ENCODE data around the gene EML1. TPM values are rescaled to one million over a fixed set of nuclear protein-coding genes. Genes with fewer than 3 reads are reported as not detected.
"Not testable (repeated sequence)": the region's sequence is repeated elsewhere in the genome, so short reads cannot be mapped to it uniquely, and the experiment has no call there.

The EML1 gene
- total RNA-seq, 2 donors from 2014 or later, result 2.4 to 2.6 TPM

GRCh38 chr14:99946652-99947489 lies 153.7 kb downstream of the EML1 start:
- DNase-seq (peak; percentile 57 to 73), ATAC-seq (replicated peaks in 1 of 2) (peak; percentile 84 to 85)
- H3K4me3 Mint-ChIP-seq, result peak overlapping the region; percentile 75 to 79
- no peaks in the 10 kb centered on the region for H3K9me3 Mint-ChIP-seq
- no peak overlapping the region for H3K27ac Mint-ChIP-seq
- H3K27me3 Mint-ChIP-seq (ENCODE audit: low read depth), result peaks cover 11% of the 10 kb centered on the region
- H3K4me1 Mint-ChIP-seq (ENCODE audit: low read depth), result peaks cover 12% of the 10 kb centered on the region
- no peaks in the 10 kb centered on the region for H3K36me3 Mint-ChIP-seq (ENCODE audit: insufficient read depth in 2 of 2)

- peaks cover 11% of the 10 kb centered on the region for H3K27me3 Mint-ChIP-seq (ENCODE audit: low read depth)
- peaks cover under 1% of the 10 kb centered on the region in 2 donors for H3K9me3 Mint-ChIP-seq
- H3K4me1 Mint-ChIP-seq (ENCODE audit: low read depth), result peaks cover 12% of the 10 kb centered on the region
- no peak for DNase-seq
- H3K4me3 Mint-ChIP-seq, result no peak overlapping the region
- no peak for ATAC-seq (replicated peaks in 1 of 2)
- H3K27ac Mint-ChIP-seq, result no peak overlapping the region
- peaks cover 0 to under 1% of the 10 kb centered on the region in 2 donors for H3K36me3 Mint-ChIP-seq (ENCODE audit: insufficient read depth in 2 of 2)
These were observed 154.5 kb downstream of the EML1 start for GRCh38 chr14:99947695-99948094.

- H3K27me3 Mint-ChIP-seq (ENCODE audit: low read depth); H3K9me3 Mint-ChIP-seq; H3K36me3 Mint-ChIP-seq (ENCODE audit: insufficient read depth in 2 of 2); DNase-seq; H3K27ac Mint-ChIP-seq; H3K4me3 Mint-ChIP-seq: not testable (repeated sequence)
- H3K4me1 Mint-ChIP-seq (ENCODE audit: low read depth), result peaks cover 12% of the 10 kb centered on the region
- peak in 1 of 2 donors; percentile 20 for ATAC-seq (replicated peaks in 1 of 2)
These were observed 156.0 kb downstream of the EML1 start for GRCh38 chr14:99949011-99949732.

DNA sequence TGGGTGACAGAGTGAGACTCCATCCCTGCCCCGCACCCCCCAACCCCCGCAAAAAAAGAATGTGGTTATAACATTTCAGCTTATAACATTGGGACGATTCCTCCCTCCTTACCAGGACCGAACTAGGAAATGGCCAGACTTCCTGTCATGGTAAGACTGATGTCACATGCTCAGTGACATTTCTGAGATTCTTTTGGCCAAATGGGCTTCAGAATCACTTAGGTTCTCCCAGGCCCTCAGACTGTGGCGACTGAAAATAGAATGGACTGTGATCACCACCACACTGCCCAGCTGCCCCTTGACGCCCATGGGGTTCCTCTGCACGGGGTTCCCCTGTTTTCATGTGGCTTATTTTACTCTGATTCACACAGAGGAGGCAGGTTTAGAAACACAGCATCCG lies 157.0 kb downstream of the EML1 start:
- Mint-ChIP-seq H3K27me3 (ENCODE audit: low read depth) (no peaks in the 10 kb centered on the region), H3K9me3 (peaks cover 4 to 5% of the 10 kb centered on the region in 2 donors), H3K36me3 (ENCODE audit: insufficient read depth in 2 of 2) (peaks cover 3 to 5% of the 10 kb centered on the region in 2 donors), H3K27ac (no peak overlapping the region), H3K4me1 (ENCODE audit: low read depth) (peaks cover 12% of the 10 kb centered on the region), H3K4me3 (no peak overlapping the region)
- ATAC-seq (replicated peaks in 1 of 2), result no peak
- DNase-seq, result no peak

DNA sequence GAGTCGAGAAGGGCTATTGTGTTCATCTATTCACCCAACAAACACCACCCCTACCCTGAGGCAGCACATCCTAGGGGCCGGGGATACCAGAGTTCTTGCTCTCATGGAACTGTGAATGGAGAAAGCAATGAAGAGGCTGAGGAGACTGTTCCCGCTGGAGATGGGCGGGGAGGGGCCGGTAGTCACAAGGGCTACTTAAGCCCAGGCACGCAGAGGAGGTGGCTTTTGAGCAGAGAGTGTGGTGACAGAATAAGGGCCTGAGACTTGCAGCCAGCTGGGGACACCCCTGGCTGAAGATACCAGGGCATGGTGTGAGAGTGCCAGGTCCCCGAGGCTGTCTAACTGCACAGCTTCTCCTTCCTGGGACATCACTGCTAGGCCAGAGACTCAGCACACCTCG lies 157.9 kb downstream of the EML1 start:
- DNase-seq (no peak), ATAC-seq (replicated peaks in 1 of 2) (no peak)
- Mint-ChIP-seq H3K27ac (no peak overlapping the region), H3K27me3 (ENCODE audit: low read depth) (no peaks in the 10 kb centered on the region), H3K4me3 (no peak overlapping the region), H3K4me1 (ENCODE audit: low read depth) (peaks cover 11% of the 10 kb centered on the region), H3K9me3 (peaks cover 4 to 5% of the 10 kb centered on the region in 2 donors), H3K36me3 (ENCODE audit: insufficient read depth in 2 of 2) (peaks cover 3 to 5% of the 10 kb centered on the region in 2 donors)

- Mint-ChIP-seq H3K36me3 (ENCODE audit: insufficient read depth in 2 of 2) (peaks cover 3 to 5% of the 10 kb centered on the region in 2 donors), H3K27ac (no peak overlapping the region), H3K9me3 (peaks cover 4 to 5% of the 10 kb centered on the region in 2 donors), H3K4me3 (no peak overlapping the region), H3K4me1 (ENCODE audit: low read depth) (peaks cover 2% of the 10 kb centered on the region), H3K27me3 (ENCODE audit: low read depth) (no peaks in the 10 kb centered on the region)
- DNase-seq (no peak), ATAC-seq (replicated peaks in 1 of 2) (no peak)
These were observed 158.8 kb downstream of the EML1 start for GRCh38 chr14:99952039-99952438.

DNA sequence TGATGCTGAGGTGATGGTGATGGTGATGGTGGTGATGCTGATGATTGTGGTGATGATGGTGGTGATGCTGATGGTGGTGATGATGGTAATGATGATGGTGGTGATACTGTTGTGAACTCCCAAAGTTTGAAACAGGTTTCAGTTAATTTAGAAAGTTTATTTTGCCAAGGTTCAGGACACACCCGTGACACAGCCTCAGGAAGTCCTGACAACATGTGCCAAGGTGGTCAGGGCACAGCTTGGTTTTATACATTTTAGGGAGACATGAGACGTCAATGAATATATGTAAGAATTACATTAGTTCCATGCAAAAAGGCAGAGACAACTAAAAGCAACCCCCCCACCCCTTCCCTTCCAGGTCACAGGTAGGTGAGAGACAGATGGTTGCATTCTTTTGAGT lies 159.2 kb downstream of the EML1 start:
- peak overlapping the region; percentile 94 for H3K27ac Mint-ChIP-seq
- H3K9me3 Mint-ChIP-seq, result peaks cover 4 to 5% of the 10 kb centered on the region in 2 donors
- H3K4me1 Mint-ChIP-seq (ENCODE audit: low read depth), result no peaks in the 10 kb centered on the region
- no peak overlapping the region for H3K4me3 Mint-ChIP-seq
- no peak for ATAC-seq (replicated peaks in 1 of 2)
- peaks cover 3 to 5% of the 10 kb centered on the region in 2 donors for H3K36me3 Mint-ChIP-seq (ENCODE audit: insufficient read depth in 2 of 2)
- DNase-seq, result no peak
- H3K27me3 Mint-ChIP-seq (ENCODE audit: low read depth), result no peaks in the 10 kb centered on the region

GRCh38 chr14:99955826-99956455 lies 162.7 kb downstream of the EML1 start:
- Mint-ChIP-seq H3K9me3 (peaks cover 4 to 5% of the 10 kb centered on the region in 2 donors), H3K27me3 (ENCODE audit: low read depth) (peaks cover 25% of the 10 kb centered on the region), H3K4me3 (no peak overlapping the region), H3K36me3 (ENCODE audit: insufficient read depth in 2 of 2) (peaks cover 3 to 5% of the 10 kb centered on the region in 2 donors), H3K27ac (no peak overlapping the region), H3K4me1 (ENCODE audit: low read depth) (no peaks in the 10 kb centered on the region)
- DNase-seq, result no peak
- ATAC-seq (replicated peaks in 1 of 2), result peak; percentile 47 to 80

DNA sequence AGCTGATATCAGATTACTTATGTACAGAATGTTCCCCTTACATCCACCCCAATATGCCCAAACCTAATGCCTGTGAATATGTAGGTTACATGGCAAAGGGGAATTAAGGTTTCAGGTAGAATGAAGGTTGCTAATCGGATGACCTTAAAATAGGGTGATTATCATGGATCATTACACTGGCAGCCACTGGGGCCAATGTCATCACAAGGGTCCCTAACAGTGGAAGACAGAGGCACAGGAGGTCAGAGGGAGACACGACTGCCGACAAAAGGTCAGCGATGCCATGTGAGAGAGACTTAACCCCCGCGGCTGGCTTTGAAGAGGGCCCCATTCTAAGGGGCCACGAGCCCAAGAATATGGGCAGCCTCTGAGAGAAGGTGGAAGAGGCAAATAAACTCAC lies 165.2 kb downstream of the EML1 start:
- Mint-ChIP-seq H3K4me1 (ENCODE audit: low read depth) (no peaks in the 10 kb centered on the region), H3K9me3 (peaks cover 0 to under 1% of the 10 kb centered on the region in 2 donors), H3K27ac (no peak overlapping the region), H3K36me3 (ENCODE audit: insufficient read depth in 2 of 2) (peaks cover 0 to under 1% of the 10 kb centered on the region in 2 donors), H3K27me3 (ENCODE audit: low read depth) (peaks cover 38% of the 10 kb centered on the region), H3K4me3 (no peak overlapping the region)
- ATAC-seq (replicated peaks in 1 of 2), result no peak
- DNase-seq, result no peak

GRCh38 chr14:99961826-99962518 lies 168.8 kb downstream of the EML1 start:
- Mint-ChIP-seq H3K9me3 (no peaks in the 10 kb centered on the region), H3K27ac (no peak overlapping the region), H3K4me3 (no peak overlapping the region), H3K27me3 (ENCODE audit: low read depth) (peaks cover 41% of the 10 kb centered on the region), H3K4me1 (ENCODE audit: low read depth) (no peaks in the 10 kb centered on the region), H3K36me3 (ENCODE audit: insufficient read depth in 2 of 2) (no peaks in the 10 kb centered on the region)
- no peak for ATAC-seq (replicated peaks in 1 of 2)
- no peak for DNase-seq

GRCh38 chr14:99964979-99965378 lies 171.8 kb downstream of the EML1 start:
- Mint-ChIP-seq H3K27me3 (ENCODE audit: low read depth) (peaks cover 41% of the 10 kb centered on the region), H3K4me1 (ENCODE audit: low read depth) (peaks cover 12% of the 10 kb centered on the region), H3K36me3 (ENCODE audit: insufficient read depth in 2 of 2) (no peaks in the 10 kb centered on the region), H3K9me3 (no peaks in the 10 kb centered on the region), H3K4me3 (no peak overlapping the region), H3K27ac (no peak overlapping the region)
- ATAC-seq (replicated peaks in 1 of 2), result no peak
- DNase-seq, result no peak

GRCh38 chr14:99966037-99966835 lies 173.0 kb downstream of the EML1 start:
- ATAC-seq (replicated peaks in 1 of 2), result no peak
- Mint-ChIP-seq H3K36me3 (ENCODE audit: insufficient read depth in 2 of 2) (peaks cover 0 to 1% of the 10 kb centered on the region in 2 donors), H3K4me3 (no peak overlapping the region), H3K9me3 (no peaks in the 10 kb centered on the region), H3K4me1 (ENCODE audit: low read depth) (peaks cover 12% of the 10 kb centered on the region), H3K27ac (no peak overlapping the region), H3K27me3 (ENCODE audit: low read depth) (peaks cover 41% of the 10 kb centered on the region)
- no peak for DNase-seq
